Measurements from ENCODE around the gene FAM83G.

- TF ChIP-seq ZNF274 (IDR thresholded peaks at IDR 0.05; ENCODE audit: low read depth, low read length), result no peak
- no peak for TF ChIP-seq YY1 (IDR thresholded peaks at IDR 0.05; ENCODE audit: insufficient read depth, insufficient read length)
- no peak for TF ChIP-seq SUZ12 (IDR thresholded peaks at IDR 0.05; ENCODE audit: extremely low read depth, insufficient read depth, insufficient read length)
Observed at GRCh38 chr17:18999911-19000310, 4.7 kb downstream of the FAM83G start.
